ENCODE measurements around the gene TACC3. TPM values are rescaled to one million over a fixed set of nuclear protein-coding genes. Genes with fewer than 3 reads are reported as not detected.

The TACC3 gene
- total RNA-seq, 1 donor from 2014 or later = 3.7 TPM

- no peaks in the 10 kb centered on the region for H3K36me3 ChIP-seq (ENCODE audit: control insufficient read depth in 3 of 3, insufficient read depth in 3 of 3, low read length in 3 of 3)
- H3K27ac ChIP-seq (ENCODE audit: low read depth, low read length) = peak within 1 kb of the TSS; percentile 58
- peak within 1 kb of the TSS; percentile 43 to 80 (median 64) for H3K9ac ChIP-seq (ENCODE audit: low read depth in 1 of 3, low read length in 3 of 3)
- H3K4me3 ChIP-seq (ENCODE audit: low read length in 3 of 3) = peak within 1 kb of the TSS; percentile 70 to 77 (median 72)
- no peaks in the 10 kb centered on the region for H3K9me3 ChIP-seq (ENCODE audit: control insufficient read depth in 3 of 3, low read length in 3 of 3)
- H3K4me1 ChIP-seq (ENCODE audit: control insufficient read depth in 3 of 3, insufficient read depth in 3 of 3, low read length in 3 of 3) = peaks cover 0 to 17% (median 16%) of the 10 kb centered on the region in 3 donors
- H3K27me3 ChIP-seq (ENCODE audit: control insufficient read depth in 3 of 3, insufficient read depth in 3 of 3, low read length in 3 of 3) = no peaks in the 10 kb centered on the region
These were observed 37.4 kb upstream of the TACC3 start, which contains the start of gene FAM53A for GRCh38 chr4:1683736-1684505. Gene FAM53A, minus strand, starts transcription at chr4:1684313. Its CDS starts 15,572 bp downstream, at chr4:1668741.

- Histone ChIP-seq H3K36me3 (ENCODE audit: control insufficient read depth in 3 of 3, insufficient read depth in 3 of 3, low read length in 3 of 3) (no peaks in the 10 kb centered on the region), H3K9me3 (ENCODE audit: control insufficient read depth in 3 of 3, low read length in 3 of 3) (no peaks in the 10 kb centered on the region), H3K27me3 (ENCODE audit: control insufficient read depth in 3 of 3, insufficient read depth in 3 of 3, low read length in 3 of 3) (no peaks in the 10 kb centered on the region), H3K9ac (ENCODE audit: low read depth in 1 of 3, low read length in 3 of 3) (peak overlapping the region; percentile 43 to 79 (median 62)), H3K4me3 (ENCODE audit: low read length in 3 of 3) (peak overlapping the region; percentile 56 to 76 (median 70)), H3K4me1 (ENCODE audit: control insufficient read depth in 3 of 3, insufficient read depth in 3 of 3, low read length in 3 of 3) (peaks cover 0 to 17% (median 16%) of the 10 kb centered on the region in 3 donors), H3K27ac (ENCODE audit: low read depth, low read length) (no peak overlapping the region)
These were observed 36.7 kb upstream of the TACC3 start for GRCh38 chr4:1684506-1685234.

GRCh38 chr4:1685235-1686150 lies 35.8 kb upstream of the TACC3 start:
- Histone ChIP-seq H3K27ac (ENCODE audit: low read depth, low read length) (no peak overlapping the region), H3K9ac (ENCODE audit: low read depth in 1 of 3, low read length in 3 of 3) (peak overlapping the region in 1 of 3 donors; percentile 3), H3K4me1 (ENCODE audit: control insufficient read depth in 3 of 3, insufficient read depth in 3 of 3, low read length in 3 of 3) (peaks cover 0 to 17% (median 16%) of the 10 kb centered on the region in 3 donors), H3K4me3 (ENCODE audit: low read length in 3 of 3) (peak overlapping the region in 1 of 3 donors; percentile 76), H3K9me3 (ENCODE audit: control insufficient read depth in 3 of 3, low read length in 3 of 3) (no peaks in the 10 kb centered on the region), H3K27me3 (ENCODE audit: control insufficient read depth in 3 of 3, insufficient read depth in 3 of 3, low read length in 3 of 3) (no peaks in the 10 kb centered on the region), H3K36me3 (ENCODE audit: control insufficient read depth in 3 of 3, insufficient read depth in 3 of 3, low read length in 3 of 3) (peaks cover 0 to under 1% (median 0%) of the 10 kb centered on the region in 3 donors)

GRCh38 chr4:1686440-1687036 lies 34.8 kb upstream of the TACC3 start:
- Histone ChIP-seq H3K27ac (ENCODE audit: low read depth, low read length) (no peak overlapping the region), H3K9me3 (ENCODE audit: control insufficient read depth in 3 of 3, low read length in 3 of 3) (no peaks in the 10 kb centered on the region), H3K9ac (ENCODE audit: low read depth in 1 of 3, low read length in 3 of 3) (no peak overlapping the region), H3K4me3 (ENCODE audit: low read length in 3 of 3) (no peak overlapping the region), H3K4me1 (ENCODE audit: control insufficient read depth in 3 of 3, insufficient read depth in 3 of 3, low read length in 3 of 3) (peaks cover 0 to 17% (median 16%) of the 10 kb centered on the region in 3 donors), H3K27me3 (ENCODE audit: control insufficient read depth in 3 of 3, insufficient read depth in 3 of 3, low read length in 3 of 3) (no peaks in the 10 kb centered on the region), H3K36me3 (ENCODE audit: control insufficient read depth in 3 of 3, insufficient read depth in 3 of 3, low read length in 3 of 3) (peaks cover 2 to 9% (median 7%) of the 10 kb centered on the region in 3 donors)

- Histone ChIP-seq H3K27me3 (ENCODE audit: control insufficient read depth in 3 of 3, insufficient read depth in 3 of 3, low read length in 3 of 3) (no peaks in the 10 kb centered on the region), H3K9me3 (ENCODE audit: control insufficient read depth in 3 of 3, low read length in 3 of 3) (no peaks in the 10 kb centered on the region), H3K4me1 (ENCODE audit: control insufficient read depth in 3 of 3, insufficient read depth in 3 of 3, low read length in 3 of 3) (peaks cover 0 to 11% (median 7%) of the 10 kb centered on the region in 3 donors), H3K4me3 (ENCODE audit: low read length in 3 of 3) (no peak overlapping the region), H3K9ac (ENCODE audit: low read depth in 1 of 3, low read length in 3 of 3) (no peak overlapping the region), H3K27ac (ENCODE audit: low read depth, low read length) (no peak overlapping the region), H3K36me3 (ENCODE audit: control insufficient read depth in 3 of 3, insufficient read depth in 3 of 3, low read length in 3 of 3) (peaks cover 14 to 32% (median 25%) of the 10 kb centered on the region in 3 donors)
These were observed 30.6 kb upstream of the TACC3 start for GRCh38 chr4:1690698-1691097.

GRCh38 chr4:1691737-1692373 lies 29.5 kb upstream of the TACC3 start:
- Histone ChIP-seq H3K4me1 (ENCODE audit: control insufficient read depth in 3 of 3, insufficient read depth in 3 of 3, low read length in 3 of 3) (peaks cover 0 to 9% (median 7%) of the 10 kb centered on the region in 3 donors), H3K9ac (ENCODE audit: low read depth in 1 of 3, low read length in 3 of 3) (no peak overlapping the region), H3K27me3 (ENCODE audit: control insufficient read depth in 3 of 3, insufficient read depth in 3 of 3, low read length in 3 of 3) (no peaks in the 10 kb centered on the region), H3K4me3 (ENCODE audit: low read length in 3 of 3) (no peak overlapping the region), H3K36me3 (ENCODE audit: control insufficient read depth in 3 of 3, insufficient read depth in 3 of 3, low read length in 3 of 3) (peaks cover 18 to 36% (median 25%) of the 10 kb centered on the region in 3 donors), H3K9me3 (ENCODE audit: control insufficient read depth in 3 of 3, low read length in 3 of 3) (no peaks in the 10 kb centered on the region), H3K27ac (ENCODE audit: low read depth, low read length) (no peak overlapping the region)

GRCh38 chr4:1693131-1693896 lies 28.0 kb upstream of the TACC3 start:
- peaks cover 22 to 40% (median 31%) of the 10 kb centered on the region in 3 donors for H3K36me3 ChIP-seq (ENCODE audit: control insufficient read depth in 3 of 3, insufficient read depth in 3 of 3, low read length in 3 of 3)
- no peak overlapping the region for H3K4me3 ChIP-seq (ENCODE audit: low read length in 3 of 3)
- H3K27ac ChIP-seq (ENCODE audit: low read depth, low read length) = no peak overlapping the region
- no peaks in the 10 kb centered on the region for H3K27me3 ChIP-seq (ENCODE audit: control insufficient read depth in 3 of 3, insufficient read depth in 3 of 3, low read length in 3 of 3)
- no peaks in the 10 kb centered on the region for H3K9me3 ChIP-seq (ENCODE audit: control insufficient read depth in 3 of 3, low read length in 3 of 3)
- peaks cover 0 to 7% (median 7%) of the 10 kb centered on the region in 3 donors for H3K4me1 ChIP-seq (ENCODE audit: control insufficient read depth in 3 of 3, insufficient read depth in 3 of 3, low read length in 3 of 3)
- H3K9ac ChIP-seq (ENCODE audit: low read depth in 1 of 3, low read length in 3 of 3) = peak overlapping the region in 1 of 3 donors; percentile 4

GRCh38 chr4:1695913-1696312 lies 25.4 kb upstream of the TACC3 start:
- Histone ChIP-seq H3K27ac (ENCODE audit: low read depth, low read length) (no peak overlapping the region), H3K4me1 (ENCODE audit: control insufficient read depth in 3 of 3, insufficient read depth in 3 of 3, low read length in 3 of 3) (peaks cover 0 to 7% (median 7%) of the 10 kb centered on the region in 3 donors), H3K9ac (ENCODE audit: low read depth in 1 of 3, low read length in 3 of 3) (peak overlapping the region in 1 of 3 donors; percentile 33), H3K9me3 (ENCODE audit: control insufficient read depth in 3 of 3, low read length in 3 of 3) (no peaks in the 10 kb centered on the region), H3K36me3 (ENCODE audit: control insufficient read depth in 3 of 3, insufficient read depth in 3 of 3, low read length in 3 of 3) (peaks cover 24 to 51% (median 46%) of the 10 kb centered on the region in 3 donors), H3K27me3 (ENCODE audit: control insufficient read depth in 3 of 3, insufficient read depth in 3 of 3, low read length in 3 of 3) (no peaks in the 10 kb centered on the region), H3K4me3 (ENCODE audit: low read length in 3 of 3) (no peak overlapping the region)
